Lower lobe of right lung (tissue), 2 donors: ENCODE measurements around the gene POLRMT. TPM values are rescaled to one million over a fixed set of nuclear protein-coding genes. Genes with fewer than 3 reads are reported as not detected.

ENCODE experiments used
- ATAC-seq, 2 donors: fragments of 200-7000 bp; cut with Tn5 transposase; one replicate each; pipeline ENCODE4 v1.9.1; 2020 to 2022; ENCODE audit warnings: mild to moderate bottlenecking in 2 of 2, moderate library complexity in 2 of 2
- DNase-seq: peaks from one replicate; pipeline ENCODE4 v3.0.0-alpha.2; 2020
- H3K27ac ChIP-seq: fragments of 200-600 bp; one replicate; pipeline ENCODE4 v1.8.0; 2022
- H3K27me3 ChIP-seq: fragments of 200-600 bp; one replicate; pipeline ENCODE4 v1.8.0; 2022; ENCODE audit warnings: low read depth
- H3K36me3 ChIP-seq: fragments of 200-600 bp; one replicate; pipeline ENCODE4 v1.8.0; 2022; ENCODE audit warnings: mild to moderate bottlenecking
- H3K4me1 ChIP-seq: fragments of 200-600 bp; one replicate; pipeline ENCODE4 v1.8.0; 2022
- H3K4me3 ChIP-seq: fragments of 200-600 bp; one replicate; pipeline ENCODE4 v1.8.0; 2022; ENCODE audit warnings: mild to moderate bottlenecking
- H3K9me3 ChIP-seq: fragments of 200-600 bp; one replicate; pipeline ENCODE4 v1.8.0; 2022
- CTCF ChIP-seq: fragments of 200-600 bp; IDR thresholded peaks from one replicate; pipeline ENCODE4 v1.8.0; 2022; ENCODE audit warnings: antibody characterized with exemption, mild to moderate bottlenecking
- intact Hi-C: fragments of 100-400 bp; cut with DNase I; formaldehyde crosslinking; loops from one replicate; pipeline ENCODE4 v1.11.0; 2022
- total RNA-seq: library from RNA; stranded (reverse); fragmentation: NEBNext Ultra II Directional; extraction: Animal tissue kit (Norgen Biotek cat#: 25700); gene quantifications from one replicate; pipeline ENCODE4 v1.2.1, GENCODE V29; 2021
- donor health status: DM: no; HTN: yes; CAD: no; lungs with severe emphysema.

POLRMT gene
- total RNA-seq, 1 donor from 2014 or later = 42.5 TPM

- H3K27me3 ChIP-seq = peaks cover 54% of the 10 kb centered on the region
- no peaks in the 10 kb centered on the region for H3K36me3 ChIP-seq
- H3K9me3 ChIP-seq = no peaks in the 10 kb centered on the region
- H3K4me1 ChIP-seq = peaks cover 16% of the 10 kb centered on the region
- DNase-seq = no peak
- H3K27ac ChIP-seq = no peak overlapping the region
- peak; percentile 15 to 47 for ATAC-seq
- TF ChIP-seq CTCF = no peak
- H3K4me3 ChIP-seq = no peak overlapping the region
- intact Hi-C loops = no loop called here
These were observed 42.0 kb downstream of the POLRMT start for GRCh38 chr19:591099-591958.

GRCh38 chr19:590750-591098 is 42.6 kb downstream of the POLRMT start:
- Histone ChIP-seq H3K4me1 (peaks cover 16% of the 10 kb centered on the region), H3K9me3 (no peaks in the 10 kb centered on the region), H3K36me3 (no peaks in the 10 kb centered on the region), H3K27me3 (peaks cover 57% of the 10 kb centered on the region), H3K27ac (no peak overlapping the region), H3K4me3 (no peak overlapping the region)
- TF ChIP-seq CTCF = no peak
- DNase-seq = no peak
- intact Hi-C loops = no loop called here
- no peak for ATAC-seq

GRCh38 chr19:590396-590745 is 43.0 kb downstream of the POLRMT start:
- Histone ChIP-seq H3K36me3 (no peaks in the 10 kb centered on the region), H3K4me1 (peaks cover 16% of the 10 kb centered on the region), H3K27me3 (peaks cover 59% of the 10 kb centered on the region), H3K9me3 (no peaks in the 10 kb centered on the region), H3K27ac (no peak overlapping the region), H3K4me3 (no peak overlapping the region)
- intact Hi-C loops = no loop called here
- ATAC-seq (no peak), DNase-seq (no peak)
- no peak for TF ChIP-seq CTCF

GRCh38 chr19:589693-590395 is 43.5 kb downstream of the POLRMT start, which contains the start of gene HCN2:
TSS of gene HCN2 (plus strand) at chr19:589881. CDS start at chr19:589946, 65 bp downstream.
- peaks cover 64% of the 10 kb centered on the region for H3K27me3 ChIP-seq
- no peak within 1 kb of the TSS for H3K27ac ChIP-seq
- ATAC-seq (no peak), DNase-seq (no peak)
- peaks cover 16% of the 10 kb centered on the region for H3K4me1 ChIP-seq
- no peaks in the 10 kb centered on the region for H3K9me3 ChIP-seq
- H3K4me3 ChIP-seq = no peak within 1 kb of the TSS
- H3K36me3 ChIP-seq = no peaks in the 10 kb centered on the region
- intact Hi-C loops = no loop called here
- TF ChIP-seq CTCF = no peak

DNA sequence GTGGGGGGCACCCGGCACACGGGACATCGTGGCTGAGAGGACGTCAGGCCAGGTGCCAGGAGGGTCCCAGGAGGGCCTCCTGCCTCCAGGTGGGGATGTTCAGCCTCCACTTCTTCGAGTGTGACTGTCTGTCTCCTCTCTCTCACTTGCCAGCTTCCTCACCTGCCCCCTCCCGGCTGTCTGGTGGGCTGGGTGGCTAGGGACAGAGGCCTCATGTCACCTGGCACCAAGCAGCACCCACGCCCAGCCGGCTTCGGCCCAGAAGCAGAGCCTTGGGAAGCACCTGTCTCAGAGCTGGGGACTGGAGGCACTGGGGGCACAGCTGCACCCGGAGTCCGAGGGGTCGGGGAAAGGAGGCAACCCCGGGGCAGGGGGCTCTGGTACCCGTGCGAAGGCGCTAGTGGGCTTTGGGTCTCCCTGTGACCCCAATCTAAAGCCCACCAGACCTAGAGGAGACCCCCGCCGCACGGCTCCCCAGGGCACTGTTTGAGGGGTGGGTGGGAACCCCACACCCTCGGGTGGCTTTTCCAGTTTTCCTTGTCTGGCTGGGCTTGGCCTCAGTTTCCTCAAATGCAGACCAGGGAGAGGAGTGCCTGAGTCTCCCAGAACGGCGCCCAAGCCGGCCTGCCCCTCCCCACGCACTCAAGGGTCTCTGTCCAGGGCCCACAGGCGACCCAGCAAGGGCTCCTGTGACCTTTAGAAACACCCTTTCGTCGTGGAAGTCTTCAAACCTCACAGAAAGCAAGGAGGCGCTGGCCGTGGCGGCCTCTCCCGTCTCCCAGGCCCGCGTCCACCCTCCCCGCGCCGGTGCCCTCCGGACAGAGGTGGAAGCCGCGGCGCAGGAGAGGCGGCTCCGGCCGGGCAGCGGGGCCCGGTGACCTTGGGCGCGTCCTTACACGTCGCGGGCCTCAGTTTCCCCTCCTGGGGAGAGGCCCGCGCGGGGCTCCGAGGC is 44.3 kb downstream of the POLRMT start:
- TF ChIP-seq CTCF = no peak
- peaks cover 22% of the 10 kb centered on the region for H3K4me1 ChIP-seq
- ATAC-seq (no peak), DNase-seq (no peak)
- no peaks in the 10 kb centered on the region for H3K9me3 ChIP-seq
- peaks cover 68% of the 10 kb centered on the region for H3K27me3 ChIP-seq
- no peak overlapping the region for H3K4me3 ChIP-seq
- H3K27ac ChIP-seq = no peak overlapping the region
- intact Hi-C loops = no loop called here
- no peaks in the 10 kb centered on the region for H3K36me3 ChIP-seq
